ENCODE data around the gene RGL2. TPM values are rescaled to one million over a fixed set of nuclear protein-coding genes. Genes with fewer than 3 reads are reported as not detected.
"Not testable (repeated sequence)": the region's sequence is repeated elsewhere in the genome, so short reads cannot be mapped to it uniquely, and the experiment has no call there.

Gene RGL2
- total RNA-seq, 1 donor from 2014 or later, result 13.7 TPM

DNA sequence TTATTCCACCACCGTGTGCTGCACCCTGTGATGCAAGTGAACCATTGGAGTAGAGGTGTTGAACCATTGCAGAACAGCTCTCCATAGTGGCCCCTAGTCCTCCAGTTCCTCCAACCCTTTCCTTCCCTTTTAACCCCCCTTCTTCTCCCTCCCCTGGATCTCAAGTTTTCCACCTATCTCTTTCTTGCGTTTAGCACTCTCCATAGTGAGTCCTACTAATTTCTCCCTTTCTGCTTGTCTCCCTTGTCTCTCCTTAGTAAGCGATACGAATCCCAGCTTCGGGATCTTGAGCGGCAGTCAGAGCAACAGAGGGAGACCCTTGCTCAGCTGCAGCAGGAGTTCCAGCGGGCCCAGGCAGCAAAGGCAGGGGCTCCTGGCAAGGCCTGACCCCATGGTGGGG is 8.3 kb downstream of the RGL2 start:
- DNase-seq, result no peak

DNA sequence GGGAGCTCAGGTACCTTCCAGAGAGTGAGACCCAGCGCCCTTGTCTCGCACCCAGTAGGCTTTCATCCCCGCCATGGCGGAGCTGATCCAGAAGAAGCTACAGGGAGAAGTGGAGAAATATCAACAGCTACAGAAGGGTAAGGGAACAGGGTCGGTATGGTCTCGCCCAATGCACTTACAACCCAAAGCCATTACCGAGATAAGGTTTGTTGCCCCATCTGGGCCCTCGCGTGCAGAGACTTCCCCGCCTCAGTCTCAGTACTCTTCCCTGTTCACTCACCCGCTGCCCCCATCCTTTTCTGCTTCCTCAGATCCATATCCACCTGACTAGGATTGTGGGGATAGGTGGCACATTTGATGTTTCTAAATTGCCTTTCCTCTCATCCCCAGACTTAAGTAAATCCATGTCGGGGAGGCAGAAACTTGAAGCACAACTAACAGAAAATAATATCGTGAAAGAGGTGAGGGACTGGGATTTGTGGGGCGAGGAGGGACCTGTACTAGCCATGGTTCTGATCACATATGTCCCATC is 8.9 kb downstream of the RGL2 start:
- DNase-seq, result no peak

DNA sequence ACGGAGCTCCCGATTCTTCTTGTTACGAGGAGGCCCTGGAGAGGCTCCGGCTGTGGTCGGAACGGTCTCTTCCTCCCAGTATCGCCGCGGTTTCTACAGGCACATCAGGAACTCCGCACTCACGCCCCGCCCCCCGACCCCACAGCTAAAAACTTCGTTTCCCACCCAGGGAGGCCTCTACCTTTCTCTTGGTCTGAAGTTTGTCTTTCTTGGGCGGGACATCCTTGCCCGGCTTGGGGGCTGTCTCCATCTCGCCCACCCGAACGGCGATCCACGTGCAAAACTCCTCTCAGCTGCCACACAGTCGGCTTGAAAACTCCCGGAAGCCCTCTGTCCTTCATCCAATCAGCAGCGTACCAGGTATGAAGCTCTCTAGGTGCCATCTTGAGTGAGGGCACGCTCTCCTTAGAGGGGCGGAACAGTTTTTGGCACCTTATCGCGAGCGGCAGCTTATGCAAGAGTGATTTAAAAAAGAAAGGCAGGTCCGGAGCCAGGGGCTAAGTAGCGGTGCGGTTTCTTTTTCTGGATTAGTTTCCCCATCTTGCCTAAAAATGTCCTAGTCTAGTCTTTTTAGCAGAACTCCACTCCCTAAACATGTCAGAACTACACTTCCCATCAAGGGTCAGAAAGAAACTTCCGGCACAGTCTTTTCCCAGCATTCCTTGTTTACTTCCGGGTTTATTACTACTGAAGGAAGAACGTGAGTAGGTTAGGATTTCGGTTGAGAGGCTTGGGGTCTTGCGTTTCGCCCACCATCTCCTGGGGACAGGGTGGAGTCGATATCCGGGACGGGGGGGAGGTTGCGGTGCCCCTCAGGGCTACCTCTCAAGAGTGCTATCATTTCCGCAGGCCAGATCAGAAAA is 9.6 kb downstream of the RGL2 start, which contains the start of the genes PFDN6 and WDR46:
Gene PFDN6, plus strand, starts transcription at position 681 of the 863 bp plus-strand sequence. CDS start 256 bp downstream, outside the sequence.
Gene WDR46, minus strand, starts transcription at position 319 of the 863 bp plus-strand sequence. Its CDS starts 69 bp downstream, at position 250.
- DNase-seq, result peak; percentile 84

DNA sequence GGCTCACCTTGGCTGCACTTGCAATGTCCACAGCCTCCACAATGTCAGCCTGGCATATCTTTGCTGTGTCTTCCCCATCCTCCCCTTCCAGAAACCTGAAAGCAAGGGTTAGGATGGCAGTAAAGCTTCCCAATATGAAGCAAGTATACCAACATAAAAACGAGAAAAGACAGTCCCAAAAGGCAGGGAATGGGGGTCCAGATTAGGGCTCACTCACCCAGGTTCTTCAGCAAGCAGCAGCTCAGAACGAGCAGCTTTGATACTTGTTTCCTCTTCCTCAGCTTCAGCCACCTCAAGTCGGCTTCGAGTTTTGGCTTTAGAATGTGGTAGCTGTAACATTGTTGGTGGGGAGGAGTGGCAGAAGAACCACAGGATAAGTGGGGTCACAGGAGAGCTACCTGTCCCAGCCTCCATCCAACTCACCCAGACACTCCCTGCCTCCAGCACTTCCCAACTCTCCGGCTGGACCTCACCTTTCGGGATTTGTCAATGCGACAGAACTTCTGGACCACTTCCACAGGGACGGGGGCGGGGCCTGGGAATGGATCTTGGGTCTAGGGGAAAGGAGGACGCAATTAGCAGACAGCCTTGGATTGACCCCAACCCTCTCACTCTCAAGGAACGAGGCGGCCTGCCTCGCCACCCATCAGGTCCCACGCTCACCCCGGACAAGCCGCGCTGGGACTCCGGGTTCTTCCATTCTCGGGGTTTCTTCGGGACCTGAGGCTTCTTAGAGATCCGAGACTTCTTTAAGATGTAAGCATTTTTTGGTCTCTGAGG is 10.4 kb downstream of the RGL2 start:
- DNase-seq, result no peak

DNA sequence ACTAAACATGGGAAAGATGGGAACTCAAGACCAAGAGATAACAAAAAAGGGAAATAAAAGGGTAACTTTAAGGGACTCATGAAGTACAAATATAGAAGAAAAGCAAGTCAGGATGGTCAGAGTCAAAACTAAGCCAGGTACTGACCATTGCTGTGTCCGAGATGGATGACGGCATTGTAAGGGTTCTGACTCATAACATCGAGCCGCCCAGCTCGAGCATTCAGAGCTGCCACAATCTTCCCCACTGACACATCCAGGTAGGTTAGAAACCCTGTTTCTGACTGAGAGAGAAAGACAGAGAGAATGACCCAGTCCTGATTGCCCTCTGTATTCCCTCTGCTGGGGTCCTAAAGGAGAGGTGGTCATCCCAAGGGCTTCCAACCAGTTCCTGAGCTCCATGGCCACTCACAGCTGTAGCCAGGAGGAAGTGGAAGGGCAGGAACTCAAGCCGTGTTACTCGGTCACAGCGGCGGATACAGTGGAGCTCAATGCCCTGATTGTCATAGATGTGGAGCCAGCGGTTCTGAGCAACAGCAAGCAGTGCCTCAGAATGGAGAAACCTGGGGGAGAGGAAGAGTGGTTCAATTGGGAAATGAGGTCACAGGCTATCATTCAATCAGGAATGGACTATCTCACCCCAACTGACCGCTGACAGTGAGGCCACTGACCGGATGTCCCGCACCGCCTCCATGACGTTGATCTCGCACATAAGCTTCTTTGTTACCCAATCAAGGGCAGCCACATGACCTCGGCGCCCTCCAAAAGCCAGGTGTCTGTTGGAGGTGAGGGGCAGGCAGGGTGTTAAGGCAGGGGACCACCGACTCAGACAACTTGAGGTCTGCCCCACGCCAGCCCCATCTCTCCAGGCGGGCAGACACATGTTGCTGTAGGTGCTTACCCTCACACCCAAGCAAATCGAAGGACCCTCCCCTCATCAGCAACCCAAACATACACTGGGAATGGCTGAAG is 11.5 kb downstream of the RGL2 start:
- no peak for DNase-seq

DNA sequence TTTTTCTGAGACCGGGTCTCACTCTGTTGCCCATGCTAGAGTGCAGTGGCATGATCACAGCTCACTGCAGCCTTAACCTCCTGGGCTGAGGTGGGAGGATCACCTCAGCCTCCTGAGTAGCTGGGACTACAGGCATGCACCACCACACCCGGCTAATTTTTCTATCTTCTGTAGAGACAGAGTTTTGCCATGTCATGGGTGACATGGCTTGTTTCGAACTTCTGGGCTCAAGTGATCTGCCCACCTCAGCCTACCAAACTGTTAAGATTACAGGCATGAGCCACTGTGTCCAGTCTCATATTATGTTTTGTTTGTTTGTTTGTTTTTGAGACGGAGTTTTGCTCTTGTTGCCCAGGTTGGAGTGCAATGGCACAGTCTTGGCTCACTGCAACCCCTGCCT is 13.5 kb downstream of the RGL2 start:
- DNase-seq, result not testable (repeated sequence)

DNA sequence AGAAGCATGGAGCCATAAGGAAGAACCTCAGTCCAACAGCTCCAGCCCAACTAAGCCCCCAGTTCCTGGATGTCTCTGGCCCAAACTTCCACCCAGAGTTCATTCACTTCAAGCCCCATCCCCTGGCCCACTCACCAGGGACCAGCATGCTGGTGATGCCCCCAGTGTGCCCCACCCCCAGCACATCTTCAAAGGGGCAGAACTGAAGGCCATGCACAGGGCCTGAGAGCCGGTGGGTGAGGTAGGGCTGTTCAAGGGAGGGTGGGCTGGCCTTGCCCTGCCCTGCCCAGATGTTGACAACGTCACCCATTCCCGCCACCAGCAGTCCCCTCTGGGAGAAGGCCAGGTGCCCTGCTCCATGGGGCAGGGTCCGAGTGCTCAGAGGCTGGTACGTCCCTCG is 18.2 kb downstream of the RGL2 start:
- DNase-seq, result no peak

DNA sequence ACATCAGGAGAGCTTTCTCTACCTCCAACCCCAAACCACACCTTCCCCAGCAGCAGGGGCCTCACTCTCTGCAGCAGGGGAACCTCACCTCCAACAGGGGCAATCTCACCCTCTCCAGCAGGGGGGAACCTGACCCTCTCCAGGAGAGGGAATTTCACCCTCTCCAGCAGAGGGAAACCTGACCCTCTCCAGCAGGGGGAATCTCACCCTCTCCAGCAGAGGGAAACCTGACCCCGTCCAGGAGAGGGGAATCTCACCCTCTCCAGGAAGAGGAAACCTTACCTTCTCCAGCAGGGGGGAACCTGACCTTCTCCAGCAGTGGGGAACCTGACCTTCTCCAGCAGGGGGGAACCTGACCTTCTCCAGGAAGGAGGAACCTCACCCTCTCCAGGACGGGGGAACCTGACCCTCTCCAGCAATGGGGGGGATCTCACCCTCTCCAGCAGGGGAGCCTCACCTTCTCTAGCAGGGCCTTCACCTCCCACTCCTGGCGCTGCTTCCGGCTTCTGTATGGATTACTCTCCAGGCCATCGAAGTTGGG is 18.7 kb downstream of the RGL2 start:
- no peak for DNase-seq

DNA sequence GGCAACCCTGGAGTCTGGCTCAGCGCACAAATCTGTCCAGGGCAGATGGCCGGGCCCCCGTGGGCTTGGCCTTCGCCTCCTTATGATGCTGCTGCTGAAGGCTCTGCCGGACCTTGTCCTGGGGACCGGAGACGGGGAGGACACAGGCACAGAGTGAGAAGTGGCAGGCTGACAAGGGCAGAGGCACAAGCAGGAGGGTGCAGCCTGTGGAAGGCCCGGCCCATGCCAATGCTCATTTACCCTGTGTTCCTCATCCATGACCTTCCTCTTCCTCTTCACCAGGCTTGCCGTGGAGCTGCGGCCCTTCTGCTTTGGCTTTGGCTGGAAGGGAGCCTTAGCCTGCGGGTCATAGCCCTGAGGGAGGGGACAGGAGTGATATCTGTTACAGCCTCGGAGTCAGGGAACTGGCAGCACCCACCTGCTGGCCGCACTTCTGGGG is 19.5 kb downstream of the RGL2 start:
- DNase-seq, result no peak

DNA sequence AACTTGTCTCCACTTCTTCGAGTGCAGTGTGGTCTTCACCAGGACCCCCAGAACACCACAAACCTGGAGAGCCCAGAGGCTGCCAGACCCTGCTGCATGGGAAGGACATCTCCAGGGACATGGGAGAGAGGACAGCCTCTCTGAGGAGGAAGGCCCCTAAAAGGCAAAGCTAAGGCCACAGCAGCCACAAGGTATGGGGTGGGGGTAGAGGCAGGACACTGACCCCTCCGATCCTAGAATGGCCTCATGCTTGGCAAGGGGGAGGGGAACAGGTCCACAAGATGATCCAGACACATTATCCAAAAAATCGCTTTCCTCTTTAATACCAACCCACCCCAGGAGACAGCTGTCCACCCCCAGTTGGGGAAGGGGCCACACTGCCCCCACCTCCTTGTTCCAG is 19.9 kb downstream of the RGL2 start:
- DNase-seq, result no peak

DNA sequence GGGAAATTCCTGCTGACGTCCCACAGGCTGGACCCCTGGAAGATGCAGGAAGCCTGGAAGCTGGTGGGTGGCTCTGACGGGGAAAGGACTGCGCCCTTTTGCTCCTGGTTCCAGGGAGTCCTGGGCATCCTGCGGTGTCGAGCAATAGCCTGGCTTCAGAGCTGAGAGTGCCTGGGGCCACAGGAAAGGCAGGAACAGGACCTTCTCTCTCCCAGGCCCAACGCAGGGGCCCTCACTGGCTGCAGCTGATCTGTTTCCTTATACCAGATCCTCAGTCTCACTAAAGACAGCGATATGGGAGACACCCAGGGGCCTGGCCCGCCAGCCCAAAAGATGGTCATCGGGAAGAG is 20.4 kb downstream of the RGL2 start:
- DNase-seq, result no peak

DNA sequence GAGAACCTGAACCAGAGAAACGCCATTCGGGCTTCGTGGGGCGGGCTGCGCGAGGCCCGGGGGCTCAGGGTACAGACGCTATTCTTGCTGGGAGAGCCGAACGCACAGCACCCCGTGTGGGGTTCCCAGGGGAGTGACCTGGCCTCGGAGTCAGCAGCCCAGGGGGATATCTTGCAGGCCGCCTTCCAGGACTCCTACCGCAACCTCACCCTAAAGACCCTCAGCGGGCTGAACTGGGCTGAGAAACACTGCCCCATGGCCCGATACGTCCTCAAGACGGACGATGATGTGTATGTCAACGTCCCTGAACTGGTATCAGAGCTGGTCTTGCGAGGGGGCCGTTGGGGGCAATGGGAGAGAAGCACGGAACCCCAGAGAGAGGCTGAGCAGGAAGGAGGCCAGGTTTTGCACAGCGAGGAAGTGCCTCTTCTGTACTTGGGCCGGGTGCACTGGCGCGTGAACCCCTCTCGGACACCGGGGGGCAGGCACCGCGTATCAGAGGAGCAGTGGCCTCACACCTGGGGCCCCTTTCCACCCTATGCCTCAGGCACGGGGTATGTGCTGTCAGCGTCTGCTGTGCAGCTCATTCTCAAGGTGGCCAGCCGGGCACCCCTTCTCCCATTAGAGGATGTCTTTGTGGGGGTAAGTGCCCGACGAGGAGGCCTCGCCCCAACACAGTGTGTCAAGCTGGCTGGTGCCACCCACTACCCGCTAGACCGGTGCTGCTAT is 20.9 kb downstream of the RGL2 start:
- no peak for DNase-seq

DNA sequence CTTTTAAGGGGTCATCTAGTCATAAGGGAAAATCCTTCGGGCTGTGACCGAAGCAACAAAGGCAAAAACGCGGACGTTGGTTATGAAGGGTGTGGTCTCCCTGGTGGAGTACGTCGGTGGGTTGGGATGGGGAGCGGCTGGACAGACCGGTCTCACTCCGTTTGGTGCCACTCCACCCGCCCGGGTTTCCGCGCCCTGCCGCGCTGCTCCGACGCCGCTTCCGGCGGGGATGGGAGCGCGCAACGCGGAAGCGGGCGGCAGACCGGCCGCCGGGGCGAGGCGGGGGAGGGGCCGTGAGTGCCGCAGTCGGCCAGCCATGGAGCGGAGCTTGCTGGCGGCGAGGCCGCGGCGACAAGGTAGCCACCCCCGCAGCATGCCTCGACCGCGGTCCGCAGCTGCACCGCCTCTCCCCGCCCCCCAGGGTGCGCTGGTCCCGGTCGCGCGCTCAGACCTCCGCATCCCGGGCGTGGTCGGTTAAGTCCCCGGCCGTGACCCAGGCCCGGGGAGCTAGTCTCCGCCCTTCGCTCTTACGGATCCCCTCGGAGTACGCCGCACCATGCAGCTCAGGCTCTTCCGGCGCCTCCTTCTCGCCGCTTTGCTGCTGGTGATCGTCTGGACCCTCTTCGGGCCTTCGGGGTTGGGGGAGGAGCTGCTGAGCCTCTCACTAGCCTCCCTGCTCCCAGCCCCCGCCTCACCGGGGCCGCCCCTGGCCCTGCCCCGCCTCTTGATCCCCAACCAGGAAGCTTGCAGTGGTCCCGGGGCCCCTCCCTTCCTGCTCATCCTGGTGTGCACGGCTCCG is 21.7 kb downstream of the RGL2 start, which contains the start of gene B3GALT4:
Gene B3GALT4, plus strand, starts transcription at position 260 of the 799 bp plus-strand sequence. Its CDS starts 297 bp downstream, at position 557.
- DNase-seq, result peak; percentile 62

DNA sequence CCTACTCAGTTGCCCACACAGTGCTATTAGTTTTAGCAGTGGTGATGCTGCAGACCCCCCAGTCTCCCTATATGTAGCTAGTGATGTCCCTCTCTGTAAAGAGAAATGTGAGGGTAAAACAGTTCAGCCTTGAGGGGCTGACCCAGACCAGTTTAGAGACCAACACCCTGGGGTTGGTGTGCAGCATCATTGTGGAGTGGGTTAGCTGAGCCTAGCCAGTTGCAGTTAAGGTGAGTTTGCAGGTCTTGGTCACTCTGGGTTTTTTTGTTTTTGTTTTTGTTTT is 22.2 kb downstream of the RGL2 start:
- no peak for DNase-seq

DNA sequence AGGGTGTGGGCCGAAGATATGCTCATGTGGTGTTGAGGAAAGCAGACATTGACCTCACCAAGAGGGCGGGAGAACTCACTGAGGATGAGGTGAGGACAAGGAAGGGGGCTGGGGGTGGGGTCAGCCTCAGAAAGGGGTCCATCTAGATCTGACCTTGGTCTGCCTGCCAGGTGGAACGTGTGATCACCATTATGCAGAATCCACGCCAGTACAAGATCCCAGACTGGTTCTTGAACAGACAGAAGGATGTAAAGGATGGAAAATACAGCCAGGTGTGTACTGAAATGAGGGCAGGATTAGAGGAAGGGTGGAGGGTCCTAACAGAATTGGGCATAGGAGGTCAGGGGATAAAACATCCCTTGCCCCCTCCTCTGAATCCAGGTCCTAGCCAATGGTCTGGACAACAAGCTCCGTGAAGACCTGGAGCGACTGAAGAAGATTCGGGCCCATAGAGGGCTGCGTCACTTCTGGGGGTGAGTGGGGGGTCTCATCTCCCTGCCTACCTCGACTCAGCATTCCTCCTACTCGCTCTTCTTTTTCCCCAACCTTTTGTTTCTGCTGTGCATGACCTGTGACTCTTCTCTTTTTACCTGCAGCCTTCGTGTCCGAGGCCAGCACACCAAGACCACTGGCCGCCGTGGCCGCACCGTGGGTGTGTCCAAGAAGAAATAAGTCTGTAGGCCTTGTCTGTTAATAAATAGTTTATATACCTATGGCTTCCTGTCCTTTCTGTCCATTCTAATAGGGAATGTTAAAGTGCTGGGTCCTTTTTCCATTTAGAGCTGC is 22.8 kb downstream of the RGL2 start:
- not testable (repeated sequence) for DNase-seq

DNA sequence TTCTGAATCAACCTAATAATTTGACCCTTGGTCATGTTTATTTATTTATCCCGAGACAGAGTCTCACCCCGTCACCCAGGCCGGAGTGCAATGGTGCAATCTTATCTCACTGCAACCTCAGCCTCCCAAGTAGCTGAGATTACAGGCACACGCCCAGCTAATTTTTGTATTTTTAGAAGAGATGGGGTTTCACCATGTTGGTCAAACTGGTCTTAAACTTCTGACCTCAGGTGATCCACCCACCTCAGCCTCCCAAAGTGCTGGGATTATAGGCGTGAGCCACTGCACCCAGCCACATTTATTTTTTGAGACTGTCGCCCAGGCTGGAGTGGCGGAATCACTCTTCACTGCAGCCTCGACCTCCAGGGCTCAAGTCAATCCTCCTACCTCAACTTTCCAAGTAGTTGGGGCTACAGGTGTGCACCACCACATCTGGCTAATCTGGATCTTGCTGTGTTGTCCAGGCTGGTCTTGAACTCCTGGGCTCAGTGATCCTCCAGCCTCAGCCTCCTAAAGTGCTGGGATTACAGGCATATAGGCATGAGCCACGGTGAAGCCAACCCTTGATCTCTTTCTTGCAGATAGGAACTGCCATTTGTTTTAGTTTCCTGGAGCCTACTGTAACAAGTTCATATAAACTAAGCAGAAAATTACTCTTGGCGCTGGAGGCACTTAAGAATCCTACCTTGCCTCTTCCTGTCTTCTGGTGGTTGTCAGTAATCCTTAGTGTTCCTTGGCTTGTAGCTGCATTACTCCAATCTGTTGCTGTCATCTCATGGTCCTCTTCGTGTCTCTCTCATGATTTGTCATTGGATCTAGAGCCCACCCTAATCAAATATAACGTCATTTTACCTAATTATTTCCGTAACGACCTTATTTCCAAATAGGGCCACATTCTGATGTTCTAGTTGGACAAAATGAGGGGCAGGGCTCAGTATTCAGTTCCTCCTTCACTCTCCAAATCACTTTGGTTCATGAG is 24.5 kb downstream of the RGL2 start:
- DNase-seq, result no peak

DNA sequence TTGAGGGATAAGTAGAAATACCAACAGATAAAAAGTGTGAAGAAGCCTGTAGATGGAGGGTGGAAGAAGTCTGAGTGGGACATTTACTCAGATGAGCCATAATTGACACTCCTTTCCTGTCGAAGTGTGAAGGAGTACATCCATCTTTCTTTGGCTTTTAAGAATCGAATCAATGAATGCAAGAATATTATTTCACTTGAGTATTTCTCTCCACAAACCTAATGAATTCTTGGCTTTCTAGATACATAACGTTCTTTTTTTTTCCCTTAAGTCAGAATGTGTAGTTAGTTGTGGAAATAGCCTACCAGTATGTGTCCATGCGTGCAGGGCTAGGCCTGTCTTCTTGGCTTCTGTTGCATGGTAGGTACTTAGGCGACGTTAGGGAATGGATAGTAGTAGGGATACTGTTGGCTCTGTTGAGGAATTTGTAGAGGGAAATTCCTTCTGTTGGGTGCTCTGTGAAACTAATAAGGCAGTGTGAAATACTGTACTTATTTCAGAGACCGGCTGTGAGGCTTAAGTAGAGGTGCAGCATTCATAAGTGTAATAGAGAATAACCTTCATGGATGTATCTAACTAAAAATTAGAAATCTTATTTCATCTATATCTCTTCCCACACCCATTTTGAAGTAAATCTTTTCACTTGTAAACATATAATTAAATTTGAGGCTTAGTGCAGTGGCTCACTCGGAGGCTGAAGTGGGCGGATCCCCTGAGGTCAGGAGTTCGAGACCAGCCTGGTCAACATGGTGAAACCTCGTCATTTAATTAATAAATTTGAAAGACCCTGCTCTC is 25.4 kb downstream of the RGL2 start:
- DNase-seq, result no peak

All from occipital lobe (tissue), 2 donors.